Right kidney (tissue), 9 donors: Measurements from ENCODE around the gene BTBD9.

Experiments used
- DNase-seq: peaks from one replicate; pipeline ENCODE4 v3.0.0-alpha.2; 2016
- long read RNA-seq, 8 donors: transcript quantifications; one replicate each; lab custom pipeline, GENCODE V29; 2026

Gene BTBD9
- long read RNA-seq, donor 1: 0 reads
- long read RNA-seq, donor 2: 0 reads
- long read RNA-seq, donor 3: 0 reads
- long read RNA-seq, donor 4: 0 reads
- long read RNA-seq, donor 5: 0 reads
- long read RNA-seq, donor 6: 0 reads
- long read RNA-seq, donor 7, partial matches to known transcripts: 0 of 1 reads
- long read RNA-seq, donor 7, other reads (novel, unspliced or antisense): 0 of 1 reads
- long read RNA-seq, donor 8: 0 reads

- peak; percentile 98 for DNase-seq
These were observed at the start of gene BTBD9 for GRCh38 chr6:38639498-38640215. BTBD9 (minus strand) TSS chr6:38639929.

GRCh38 chr6:38688579-38689087, 48.9 kb upstream of the BTBD9 start:
- no peak for DNase-seq

- DNase-seq: no peak
These were observed 47.8 kb upstream of the BTBD9 start for GRCh38 chr6:38687549-38687948.

GRCh38 chr6:38687043-38687353, 47.3 kb upstream of the BTBD9 start:
- no peak for DNase-seq

GRCh38 chr6:38686270-38687042, 46.7 kb upstream of the BTBD9 start:
- no peak for DNase-seq

GRCh38 chr6:38684904-38685303, 45.2 kb upstream of the BTBD9 start:
- DNase-seq: no peak

- no peak for DNase-seq
These were observed 44.5 kb upstream of the BTBD9 start for GRCh38 chr6:38684237-38684636.

GRCh38 chr6:38681850-38682249, 42.1 kb upstream of the BTBD9 start:
- DNase-seq: no peak

GRCh38 chr6:38679668-38680067, 39.9 kb upstream of the BTBD9 start:
- no peak for DNase-seq

GRCh38 chr6:38678178-38678760, 38.5 kb upstream of the BTBD9 start:
- no peak for DNase-seq

GRCh38 chr6:38676974-38677544, 37.3 kb upstream of the BTBD9 start:
- DNase-seq: no peak

GRCh38 chr6:38676236-38676973, 36.7 kb upstream of the BTBD9 start:
- DNase-seq: no peak

GRCh38 chr6:38673397-38674165, 33.9 kb upstream of the BTBD9 start:
- no peak for DNase-seq

- DNase-seq: no peak
These were observed 32.2 kb upstream of the BTBD9 start for GRCh38 chr6:38671885-38672467.

- DNase-seq: no peak
These were observed 18.9 kb upstream of the BTBD9 start for GRCh38 chr6:38658418-38659167.

GRCh38 chr6:38656896-38657295, 17.2 kb upstream of the BTBD9 start:
- no peak for DNase-seq

GRCh38 chr6:38654263-38654662, 14.5 kb upstream of the BTBD9 start:
- no peak for DNase-seq

GRCh38 chr6:38651121-38651784, 11.5 kb upstream of the BTBD9 start:
- DNase-seq: no peak

- DNase-seq: no peak
These were observed 10.6 kb upstream of the BTBD9 start for GRCh38 chr6:38650207-38650752.
